Keratinocyte (primary cell): ENCODE data around the gene GPS1. TPM values are rescaled to one million over a fixed set of nuclear protein-coding genes. Genes with fewer than 3 reads are reported as not detected.

ENCODE experiments used
- DNase-seq: peaks from one replicate; pipeline ENCODE4 v3.0.0-alpha.2; 2011; ENCODE audit warnings: low read depth, missing footprints, low spot score
- FAIRE-seq: peaks from 2 replicates; lab custom pipeline; 2011; peaks lifted over from hg19 to GRCh38; lab: Jason Lieb, UNC
- H2AFZ ChIP-seq: 2 replicates; pipeline ENCODE4 v1.6.0; 2012; ENCODE audit warnings: low read length, control low read depth, inconsistent platforms; ENCODE audit not compliant: control insufficient read depth
- H3K27ac ChIP-seq: 2 replicates; pipeline ENCODE4 v1.5.1; 2011; ENCODE audit warnings: low read length; ENCODE audit not compliant: control insufficient read depth, insufficient read depth
- H3K27me3 ChIP-seq: 3 replicates; pipeline ENCODE4 v1.6.0; 2011; ENCODE audit warnings: low read length; ENCODE audit not compliant: control insufficient read depth, insufficient read depth; ENCODE audit errors: extremely low read depth
- H3K36me3 ChIP-seq, 2 experiments: 2 replicates in 1 of 2; 3 replicates in 1 of 2; pipeline ENCODE4 v1.5.1; 2011; ENCODE audit warnings: low read length in 2 of 2, mild to moderate bottlenecking in 1 of 2; ENCODE audit not compliant: control insufficient read depth in 2 of 2, insufficient read depth in 2 of 2; ENCODE audit errors: extremely low read depth in 1 of 2
- H3K4me1 ChIP-seq: 3 replicates; pipeline ENCODE4 v1.5.1; 2011; ENCODE audit warnings: low read length; ENCODE audit not compliant: control insufficient read depth, insufficient read depth; ENCODE audit errors: extremely low read depth
- H3K4me2 ChIP-seq: 3 replicates; pipeline ENCODE4 v1.6.0; 2011; ENCODE audit warnings: low read depth, low read length; ENCODE audit not compliant: control insufficient read depth, insufficient read depth; ENCODE audit errors: extremely low read depth
- H3K4me3 ChIP-seq, 3 experiments: fragments of 200-600 bp in 1 of 3; sonication (generic) in 1 of 3; 2 replicates in 2 of 3; 3 replicates in 1 of 3; pipeline ENCODE4 v1.5.1; 2011 to 2016; ENCODE audit warnings: low read length in 3 of 3, mild to moderate bottlenecking in 3 of 3, control low read depth in 2 of 3, inconsistent platforms in 1 of 3, low read depth in 1 of 3, mixed read lengths in 1 of 3, mixed run types in 1 of 3, moderate library complexity in 1 of 3; ENCODE audit not compliant: control insufficient read depth in 2 of 3, insufficient read depth in 2 of 3; ENCODE audit errors: extremely low read depth in 1 of 3
- H3K79me2 ChIP-seq: 2 replicates; pipeline ENCODE4 v1.6.0; 2012; ENCODE audit warnings: low read length; ENCODE audit not compliant: control insufficient read depth, insufficient read depth
- H3K9ac ChIP-seq: 3 replicates; pipeline ENCODE4 v1.6.0; 2011; ENCODE audit warnings: low read length; ENCODE audit not compliant: control insufficient read depth, insufficient read depth; ENCODE audit errors: extremely low read depth
- H3K9me1 ChIP-seq: 3 replicates; pipeline ENCODE4 v1.6.0; 2011; ENCODE audit warnings: low read length; ENCODE audit not compliant: control insufficient read depth, insufficient read depth; ENCODE audit errors: extremely low read depth
- H3K9me3 ChIP-seq: 2 replicates; pipeline ENCODE4 v1.5.1; 2012; ENCODE audit warnings: low read depth, low read length; ENCODE audit not compliant: control insufficient read depth
- H4K20me1 ChIP-seq: 3 replicates; pipeline ENCODE4 v1.6.0; 2011; ENCODE audit warnings: low read length; ENCODE audit not compliant: control insufficient read depth, insufficient read depth; ENCODE audit errors: extremely low read depth
- EZH2 ChIP-seq: IDR thresholded peaks from one replicate; pipeline ENCODE4 v1.6.1; 2012; ENCODE audit warnings: inconsistent platforms, mild to moderate bottlenecking, low read length, moderate library complexity
- dilution Hi-C: fragments of 300-500 bp; cut with MboI; formaldehyde crosslinking; loops from one replicate; pipeline ENCODE4 v1.7.0; 2020; ENCODE audit warnings: low sequenced_read_pairs; ENCODE audit not compliant: extremely low pct_ligation_motif_present
- polyA plus RNA-seq, 5 experiments: library from polyadenylated mRNA; depleted of rRNA in 3 of 5; stranded (reverse) in 3 of 5; stranded (forward) in 1 of 5; unstranded in 1 of 5; fragments of >200 nt; gene quantifications; 1 replicate in 1 of 5; 2 replicates in 3 of 5; 3 replicates in 1 of 5; pipeline versions ENCODE4 v1.2.1 to v1.2.3, GENCODE V29; 2011 to 2012; ENCODE audit warnings: missing spikeins in 2 of 5, low read depth in 1 of 5, low replicate concordance in 1 of 5
- TF ChIP-seq, protein P1 (sequence below), 3 experiments: IDR thresholded peaks in 1 of 3; conservative IDR thresholded peaks in 1 of 3; optimal IDR thresholded peaks in 1 of 3; 2 replicates in 2 of 3; 3 replicates in 1 of 3; pipeline versions ENCODE3 to v1.5.1; 2011; ENCODE audit warnings: low read length in 3 of 3, mild to moderate bottlenecking in 3 of 3, moderate library complexity in 2 of 3, control low read depth in 1 of 3, inconsistent platforms in 1 of 3; ENCODE audit not compliant: insufficient read depth in 2 of 3; ENCODE audit errors: extremely low read depth in 1 of 3

The GPS1 gene
- polyA plus RNA-seq, 1 donor (not counting 4 experiments of a cell fraction or from before 2014, with no cell fraction given), result 60.4 TPM

DNA sequence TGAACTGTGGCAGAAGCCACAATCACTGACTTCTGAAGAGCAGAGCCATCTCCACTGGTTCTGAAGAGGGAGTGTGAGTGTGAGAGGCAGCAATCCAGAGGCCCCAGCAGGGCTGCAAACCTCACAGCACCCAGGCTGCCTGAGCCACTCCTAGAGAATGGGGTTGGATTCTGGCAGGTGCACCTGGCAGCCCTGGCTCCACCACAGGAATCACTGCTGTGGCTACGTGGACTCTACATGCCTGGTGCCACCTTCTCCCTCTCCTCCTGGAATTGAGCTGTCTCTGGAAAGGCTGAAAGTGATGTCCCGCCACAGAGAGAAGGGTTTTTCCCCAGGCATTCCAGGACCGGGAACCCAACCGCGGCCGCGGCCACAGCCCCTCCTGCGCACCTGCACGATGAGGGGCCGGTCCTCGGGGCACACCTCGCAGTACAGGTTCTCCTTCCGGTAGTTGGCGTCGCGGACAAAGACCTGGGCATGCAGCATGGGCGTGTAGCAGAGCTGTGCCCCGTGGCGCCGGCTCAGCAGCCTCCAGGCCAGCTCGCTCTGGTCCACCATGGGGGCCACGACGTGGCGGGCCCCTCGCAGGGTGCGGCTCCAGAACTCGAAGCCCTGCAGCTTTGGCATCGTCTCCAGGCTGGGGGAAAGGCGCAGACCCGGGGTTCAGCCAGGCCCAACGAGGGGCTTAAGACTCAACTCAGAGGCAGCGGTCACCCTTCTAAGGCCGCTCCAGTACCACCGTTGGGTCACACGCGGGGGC is 12.9 kb downstream of the GPS1 start:
- Histone ChIP-seq H3K9me3 (no peaks in the 10 kb centered on the region), H3K36me3 (peaks cover 18 to 20% of the 10 kb centered on the region in 2 experiments), H3K4me1 (peaks cover 13% of the 10 kb centered on the region), H3K9ac (peak overlapping the region; percentile 83), H3K4me2 (peak overlapping the region; percentile 93), H3K9me1 (no peaks in the 10 kb centered on the region), H3K4me3 (peak overlapping the region; percentile 78 to 84 (median 84)), H4K20me1 (peaks cover 9% of the 10 kb centered on the region), H3K27ac (peak overlapping the region; percentile 52), H2AFZ (no peak overlapping the region), H3K27me3 (no peaks in the 10 kb centered on the region), H3K79me2 (peaks cover 20% of the 10 kb centered on the region)
- DNase-seq (no peak), FAIRE-seq (no peak)
- dilution Hi-C loops, result no loop called here
- no peak for TF ChIP-seq EZH2
- TF ChIP-seq, protein P1, sequence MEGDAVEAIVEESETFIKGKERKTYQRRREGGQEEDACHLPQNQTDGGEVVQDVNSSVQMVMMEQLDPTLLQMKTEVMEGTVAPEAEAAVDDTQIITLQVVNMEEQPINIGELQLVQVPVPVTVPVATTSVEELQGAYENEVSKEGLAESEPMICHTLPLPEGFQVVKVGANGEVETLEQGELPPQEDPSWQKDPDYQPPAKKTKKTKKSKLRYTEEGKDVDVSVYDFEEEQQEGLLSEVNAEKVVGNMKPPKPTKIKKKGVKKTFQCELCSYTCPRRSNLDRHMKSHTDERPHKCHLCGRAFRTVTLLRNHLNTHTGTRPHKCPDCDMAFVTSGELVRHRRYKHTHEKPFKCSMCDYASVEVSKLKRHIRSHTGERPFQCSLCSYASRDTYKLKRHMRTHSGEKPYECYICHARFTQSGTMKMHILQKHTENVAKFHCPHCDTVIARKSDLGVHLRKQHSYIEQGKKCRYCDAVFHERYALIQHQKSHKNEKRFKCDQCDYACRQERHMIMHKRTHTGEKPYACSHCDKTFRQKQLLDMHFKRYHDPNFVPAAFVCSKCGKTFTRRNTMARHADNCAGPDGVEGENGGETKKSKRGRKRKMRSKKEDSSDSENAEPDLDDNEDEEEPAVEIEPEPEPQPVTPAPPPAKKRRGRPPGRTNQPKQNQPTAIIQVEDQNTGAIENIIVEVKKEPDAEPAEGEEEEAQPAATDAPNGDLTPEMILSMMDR (optimal IDR thresholded peaks at IDR 0.05 in 1 of 3, IDR thresholded peaks at IDR 0.05 in 1 of 3, conservative IDR thresholded peaks at IDR 0.05 in 1 of 3; ENCODE audit: extremely low read depth in 1 of 3, insufficient read depth in 2 of 3, low read length in 3 of 3), result peak in 1 of 3 experiments; percentile 4

DNA sequence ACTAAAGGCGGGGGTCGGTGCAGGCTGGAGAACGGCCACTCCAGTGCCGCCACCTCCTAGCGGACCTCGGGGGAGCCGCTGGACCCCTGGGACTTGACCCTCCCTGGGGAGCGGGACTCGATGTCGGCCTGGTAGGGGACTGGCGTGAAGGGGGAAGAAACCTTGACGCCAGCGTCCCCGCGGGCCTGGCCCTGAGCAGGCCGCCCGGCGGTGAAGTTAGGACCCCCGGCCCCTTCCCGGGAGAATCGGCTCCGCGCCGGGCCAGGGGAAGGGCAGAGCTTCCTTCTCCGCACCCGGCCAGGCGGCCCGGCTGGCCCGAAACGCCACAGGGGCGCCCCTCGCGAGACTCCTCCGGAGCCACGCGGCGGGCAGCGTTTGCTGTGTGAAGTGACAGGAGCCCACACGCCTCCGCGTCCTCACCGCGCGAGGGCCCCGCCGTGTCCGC is 13.5 kb downstream of the GPS1 start:
- H3K4me3 ChIP-seq, result peak overlapping the region; percentile 78 to 84 (median 84)
- H3K27me3 ChIP-seq, result no peaks in the 10 kb centered on the region
- H3K36me3 ChIP-seq, result peaks cover 16 to 17% of the 10 kb centered on the region in 2 experiments
- H2AFZ ChIP-seq, result peak overlapping the region; percentile 5
- FAIRE-seq, result no peak
- TF ChIP-seq, protein P1 (optimal IDR thresholded peaks at IDR 0.05 in 1 of 3, IDR thresholded peaks at IDR 0.05 in 1 of 3, conservative IDR thresholded peaks at IDR 0.05 in 1 of 3; ENCODE audit: extremely low read depth in 1 of 3, insufficient read depth in 2 of 3, low read length in 3 of 3), result no peak
- no peak for TF ChIP-seq EZH2
- dilution Hi-C loops, result no loop called here
- H3K4me1 ChIP-seq, result peaks cover 13% of the 10 kb centered on the region
- no peaks in the 10 kb centered on the region for H3K9me3 ChIP-seq
- DNase-seq, result no peak
- H3K9ac ChIP-seq, result peak overlapping the region; percentile 83
- H3K9me1 ChIP-seq, result no peaks in the 10 kb centered on the region
- peak overlapping the region; percentile 93 for H3K4me2 ChIP-seq
- H4K20me1 ChIP-seq, result peaks cover 9% of the 10 kb centered on the region
- H3K79me2 ChIP-seq, result peaks cover 20% of the 10 kb centered on the region
- H3K27ac ChIP-seq, result peak overlapping the region; percentile 52
